Measurements from ENCODE around the gene DPP6.

GRCh38 chr7:154877031-154877430 lies 824.8 kb downstream of the DPP6 start:
- TF ChIP-seq CTCF (optimal IDR thresholded peaks at IDR 0.05 in 1 of 3, IDR thresholded peaks at IDR 0.05 in 1 of 3, conservative IDR thresholded peaks at IDR 0.05 in 1 of 3; ENCODE audit: extremely low read depth in 1 of 3, insufficient read depth in 2 of 3, low read length in 3 of 3) = no peak
- no peak for TF ChIP-seq EZH2 (IDR thresholded peaks at IDR 0.05; ENCODE audit: low read length)

Measured in keratinocyte (primary cell).